HepG2 (cell line): ENCODE measurements around the gene PLEKHH1. TPM values are rescaled to one million over a fixed set of nuclear protein-coding genes. Genes with fewer than 3 reads are reported as not detected.

Source experiments
- ATAC-seq: fragments of 200-7000 bp; cut with Tn5 transposase; 3 replicates; pipeline ENCODE4 v1.9.1; 2020; ENCODE audit warnings: mild to moderate bottlenecking, moderate library complexity
- BruUV-seq: library from RNA; stranded (reverse); fragments of 400-500 nt; replicated peaks from 2 replicates; lab custom pipeline; 2021; lab: Mats Ljungman, UMichigan
- CTCF ChIA-PET: fragments of 300-600 bp; formaldehyde crosslinking; extraction: SDS; loops from one replicate; lab custom pipeline; 2021; ENCODE audit warnings: low total read pairs, inconsistent platforms, low intra/inter-chr PET ratio; lab: Yijun Ruan, JAX
- POLR2A ChIA-PET: fragments of 350-600 bp; sonication (Branson Sonifier 250); formaldehyde crosslinking; loops from one replicate; lab custom pipeline; 2020; ENCODE audit warnings: antibody characterized with exemption, inconsistent platforms; lab: Yijun Ruan, JAX
- DNase-seq: peaks from one replicate; pipeline ENCODE4 v3.0.0-alpha.2; 2015; ENCODE audit warnings: low spot score
- FAIRE-seq: peaks from 3 replicates; lab custom pipeline; 2011; peaks lifted over from hg19 to GRCh38; lab: Jason Lieb, UNC
- H2AFZ ChIP-seq: one replicate; pipeline ENCODE4 v1.6.1; 2011; ENCODE audit warnings: low read length, inconsistent platforms
- H3K27ac ChIP-seq: fragments of 300-600 bp; 3 replicates; pipeline ENCODE4 v1.8.0; 2011; ENCODE audit warnings: mixed run types, mild to moderate bottlenecking, mixed read lengths, low read length, inconsistent platforms; ENCODE audit not compliant: insufficient read depth; ENCODE audit errors: extremely low read length
- H3K27me3 ChIP-seq, 2 experiments: fragments of 200-600 bp in 1 of 2; 2 replicates in 1 of 2; 3 replicates in 1 of 2; pipeline versions ENCODE4 v1.6.0 to v1.8.0; 2011; ENCODE audit warnings: low read length in 2 of 2, mild to moderate bottlenecking in 2 of 2, moderate library complexity in 2 of 2, inconsistent platforms in 1 of 2; ENCODE audit not compliant: insufficient read depth in 2 of 2, control insufficient read depth in 1 of 2
- H3K36me3 ChIP-seq, 2 experiments: fragments of 200-600 bp in 1 of 2; replicated peaks in 1 of 2; 2 replicates in 1 of 2; 3 replicates in 1 of 2; pipeline versions ENCODE4 v1.5.1 to v1.8.0; 2011; ENCODE audit warnings: low read length in 2 of 2, inconsistent platforms in 1 of 2; ENCODE audit not compliant: insufficient read depth in 2 of 2, control insufficient read depth in 1 of 2
- H3K4me1 ChIP-seq: 2 replicates; pipeline ENCODE4 v1.5.1; 2012; ENCODE audit warnings: low read length, inconsistent platforms; ENCODE audit not compliant: insufficient read depth
- H3K4me2 ChIP-seq: 2 replicates; pipeline ENCODE4 v1.6.0; 2011; ENCODE audit warnings: low read depth, low read length, inconsistent platforms
- H3K4me3 ChIP-seq, 3 experiments: fragments of 200-600 bp in 1 of 3; sonication (generic), shearing (Covaris generic) in 1 of 3; replicated peaks in 1 of 3; 2 replicates each; pipeline ENCODE4 v1.5.1; 2011 to 2016; ENCODE audit warnings: low read length in 3 of 3, inconsistent platforms in 2 of 3, low read depth in 2 of 3, mild to moderate bottlenecking in 2 of 3, control low read depth in 1 of 3, mixed read lengths in 1 of 3; ENCODE audit not compliant: insufficient read depth in 1 of 3
- H3K79me2 ChIP-seq: one replicate; pipeline ENCODE4 v1.6.1; 2011; ENCODE audit warnings: low read length, inconsistent platforms; ENCODE audit not compliant: insufficient read depth
- H3K9ac ChIP-seq: 2 replicates; pipeline ENCODE4 v1.6.0; 2011; ENCODE audit warnings: mild to moderate bottlenecking, low read depth, low read length, inconsistent platforms; ENCODE audit not compliant: insufficient read depth
- H3K9me3 ChIP-seq: 2 replicates; pipeline ENCODE4 v1.5.1; 2012; ENCODE audit warnings: mild to moderate bottlenecking, low read length
- H4K20me1 ChIP-seq: 2 replicates; pipeline ENCODE4 v1.6.0; 2011; ENCODE audit warnings: inconsistent platforms, mild to moderate bottlenecking, low read length, moderate library complexity; ENCODE audit not compliant: insufficient read depth
- HCFC1 ChIP-seq: fragments of 150-350 bp; IDR thresholded peaks from 2 replicates; pipeline ENCODE4 v1.6.1; 2014; ENCODE audit warnings: low read depth, low read length
- MBD4 ChIP-seq: IDR thresholded peaks from 2 replicates; pipeline ENCODE4 v1.6.1; 2012; ENCODE audit warnings: low read length, inconsistent platforms, borderline replicate concordance
- NFIC ChIP-seq: IDR thresholded peaks from 2 replicates; pipeline ENCODE4 v1.6.1; 2012; ENCODE audit warnings: mild to moderate bottlenecking, low read length, inconsistent platforms
- SIN3B ChIP-seq: fragments of 150-350 bp; IDR thresholded peaks from 2 replicates; pipeline ENCODE4 v1.6.1; 2014; ENCODE audit warnings: low read length
- SOX13 ChIP-seq, 3 experiments: fragments of 450-650 bp in 1 of 3; sonication (generic) in 1 of 3; formaldehyde crosslinking in 1 of 3; IDR thresholded peaks in 2 of 3; conservative IDR thresholded peaks in 1 of 3; 2 replicates each; pipeline versions ENCODE4 v1.5.0 to v1.6.1; 2016 to 2020; ENCODE audit warnings: antibody characterized with exemption in 1 of 3, mild to moderate bottlenecking in 1 of 3, missing compliant biosample characterization in 1 of 3, missing genetic modification reagents in 1 of 3, moderate library complexity in 1 of 3
- TEAD3 ChIP-seq: optimal IDR thresholded peaks from 2 replicates; pipeline ENCODE3; 2016; ENCODE audit warnings: borderline replicate concordance
- ZFAT ChIP-seq: sonication (generic); formaldehyde crosslinking; conservative IDR thresholded peaks from 2 replicates; pipeline ENCODE4 v1.8.1; 2023; ENCODE audit warnings: missing genetic modification reagents, inconsistent platforms
- ZKSCAN8 ChIP-seq: IDR thresholded peaks from 2 replicates; pipeline ENCODE4 v1.6.1; 2016; ENCODE audit warnings: borderline replicate concordance, missing genetic modification reagents, missing compliant biosample characterization
- ZNF264 ChIP-seq: sonication (generic); formaldehyde crosslinking; IDR thresholded peaks from 2 replicates; pipeline ENCODE4 v1.4.0; 2020; ENCODE audit warnings: missing genetic modification reagents
- ZNF317 ChIP-seq: sonication (generic); formaldehyde crosslinking; IDR thresholded peaks from 2 replicates; pipeline ENCODE4 v1.5.0; 2020; ENCODE audit warnings: mild to moderate bottlenecking, missing genetic modification reagents
- ZNF598 ChIP-seq: sonication (generic); formaldehyde crosslinking; IDR thresholded peaks from 2 replicates; pipeline ENCODE4 v1.5.1; 2020; ENCODE audit warnings: mild to moderate bottlenecking, missing genetic modification reagents, borderline replicate concordance
- ZNF878 ChIP-seq: sonication (generic); formaldehyde crosslinking; IDR thresholded peaks from 2 replicates; pipeline ENCODE4 v1.8.1; 2023; ENCODE audit warnings: mild to moderate bottlenecking, missing genetic modification reagents, moderate library complexity
- ZSCAN21 ChIP-seq: sonication (generic); formaldehyde crosslinking; IDR thresholded peaks from 2 replicates; pipeline ENCODE4 v1.8.0; 2022; ENCODE audit warnings: mild to moderate bottlenecking, missing genetic modification reagents, moderate library complexity, borderline replicate concordance
- WGBS: methylation state at CpG from one replicate; pipeline ENCODE4 v1.1.6; 2017; ENCODE audit warnings: low lambda C conversion rate; 5-methylcytosine and 5-hydroxymethylcytosine counted together
- in situ Hi-C: cut with HindIII; loops from 2 replicates; pipeline ENCODE4 v1.10.0; 2017; ENCODE audit warnings: low pct_unique_long_range_greater_than_20kb; ENCODE audit not compliant: extremely low pct_ligation_motif_present
- intact Hi-C: fragments of 100-400 bp; cut with micrococcal nuclease; formaldehyde crosslinking; loops from one replicate; pipeline ENCODE4 v1.10.0; 2022; ENCODE audit not compliant: unreplicated experiment
- polyA plus RNA-seq, 8 experiments: library from polyadenylated mRNA; depleted of rRNA in 3 of 8; stranded (reverse) in 7 of 8; unstranded in 1 of 8; fragments of >200 nt; fragmentation: Illumina TruSeq in 4 of 8; extraction: Trizol in 4 of 8; gene quantifications; 2 replicates each; pipeline versions ENCODE4 v1.2.1 to v1.2.3, GENCODE V29; 2011 to 2016; ENCODE audit warnings: low read depth in 4 of 8, missing spikeins in 1 of 8, mixed read lengths in 1 of 8; ENCODE audit not compliant: insufficient read depth in 1 of 8
- total RNA-seq, 5 experiments: library from RNA; depleted of rRNA; stranded (reverse); fragments of >200 nt; fragmentation: Illumina TruSeq; extraction: Trizol; gene quantifications; 2 replicates each; pipeline ENCODE4 v1.2.3, GENCODE V29; 2016; ENCODE audit warnings: low read depth in 1 of 5
- TF ChIP-seq, protein P1 (sequence below): sonication (generic); formaldehyde crosslinking; IDR thresholded peaks from 2 replicates; pipeline ENCODE4 v1.4.0; 2020; ENCODE audit warnings: mild to moderate bottlenecking, missing genetic modification reagents
- TF ChIP-seq, protein P2 (sequence below): sonication (generic); formaldehyde crosslinking; IDR thresholded peaks from 2 replicates; pipeline ENCODE4 v1.4.0; 2020; ENCODE audit warnings: missing genetic modification reagents, mild to moderate bottlenecking, borderline replicate concordance
- TF ChIP-seq, protein P3 (sequence below): sonication (generic); formaldehyde crosslinking; IDR thresholded peaks from 2 replicates; pipeline ENCODE4 v1.9.0; 2021; ENCODE audit warnings: missing genetic modification reagents, mild to moderate bottlenecking, borderline replicate concordance
- TF ChIP-seq, protein P4 (sequence below): sonication (generic); formaldehyde crosslinking; IDR thresholded peaks from 2 replicates; pipeline ENCODE4 v1.5.1; 2020; ENCODE audit warnings: missing genetic modification reagents, mild to moderate bottlenecking, borderline replicate concordance

Gene PLEKHH1
- total and polyA plus RNA-seq, 2 of the 13 experiments (the other 11 are each of a cell fraction or from before 2014, with no cell fraction given) = 8.6 to 15.8 TPM

DNA sequence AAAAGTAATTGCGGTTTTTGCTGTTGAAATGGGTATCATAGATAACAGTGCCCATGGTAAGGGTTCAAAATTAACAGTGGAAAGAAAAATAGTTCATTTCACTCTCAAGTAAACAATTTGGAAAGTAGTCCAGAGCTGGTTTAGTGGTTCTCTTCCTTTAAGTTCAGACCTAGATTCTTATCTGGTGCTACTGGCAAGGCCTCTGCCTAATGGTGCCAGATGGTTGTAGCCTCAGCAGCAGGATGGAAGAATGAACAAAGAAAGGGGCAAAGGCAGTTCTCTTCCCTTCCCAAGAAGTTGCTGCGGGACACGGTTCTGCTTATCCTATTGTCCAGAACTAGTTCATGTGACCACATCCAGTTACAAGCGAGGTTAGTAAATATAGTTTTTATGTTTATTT lies 97.1 kb downstream of the PLEKHH1 start:
- DNase-seq (no peak), FAIRE-seq (no peak), ATAC-seq (no peak)
- 91% methylated on average over 4 of the region's 4 CpGs for WGBS
- in situ Hi-C loops = no loop called here
- TF ChIP-seq SIN3B (no peak), ZKSCAN8 (CRISPR knock-in tag) (no peak), ZNF878 (CRISPR knock-in tag) (no peak), SOX13 (IDR thresholded peaks at IDR 0.05) (no peak), SOX13 (CRISPR knock-in tag; conservative IDR thresholded peaks at IDR 0.05 in 1 of 2, IDR thresholded peaks at IDR 0.05 in 1 of 2) (no peak), TEAD3 (CRISPR knock-in tag) (no peak), ZNF598 (no peak), ZNF317 (no peak), HCFC1 (no peak), NFIC (no peak), ZFAT (no peak), MBD4 (no peak), ZSCAN21 (CRISPR knock-in tag) (no peak), ZNF264 (CRISPR knock-in tag) (no peak)
- TF ChIP-seq, protein P1, sequence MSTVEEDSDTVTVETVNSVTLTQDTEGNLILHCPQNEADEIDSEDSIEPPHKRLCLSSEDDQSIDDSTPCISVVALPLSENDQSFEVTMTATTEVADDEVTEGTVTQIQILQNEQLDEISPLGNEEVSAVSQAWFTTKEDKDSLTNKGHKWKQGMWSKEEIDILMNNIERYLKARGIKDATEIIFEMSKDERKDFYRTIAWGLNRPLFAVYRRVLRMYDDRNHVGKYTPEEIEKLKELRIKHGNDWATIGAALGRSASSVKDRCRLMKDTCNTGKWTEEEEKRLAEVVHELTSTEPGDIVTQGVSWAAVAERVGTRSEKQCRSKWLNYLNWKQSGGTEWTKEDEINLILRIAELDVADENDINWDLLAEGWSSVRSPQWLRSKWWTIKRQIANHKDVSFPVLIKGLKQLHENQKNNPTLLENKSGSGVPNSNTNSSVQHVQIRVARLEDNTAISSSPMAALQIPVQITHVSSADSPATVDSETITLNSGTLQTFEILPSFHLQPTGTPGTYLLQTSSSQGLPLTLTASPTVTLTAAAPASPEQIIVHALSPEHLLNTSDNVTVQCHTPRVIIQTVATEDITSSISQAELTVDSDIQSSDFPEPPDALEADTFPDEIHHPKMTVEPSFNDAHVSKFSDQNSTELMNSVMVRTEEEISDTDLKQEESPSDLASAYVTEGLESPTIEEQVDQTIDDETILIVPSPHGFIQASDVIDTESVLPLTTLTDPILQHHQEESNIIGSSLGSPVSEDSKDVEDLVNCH (CRISPR knock-in tag) = no peak
- TF ChIP-seq, protein P2, sequence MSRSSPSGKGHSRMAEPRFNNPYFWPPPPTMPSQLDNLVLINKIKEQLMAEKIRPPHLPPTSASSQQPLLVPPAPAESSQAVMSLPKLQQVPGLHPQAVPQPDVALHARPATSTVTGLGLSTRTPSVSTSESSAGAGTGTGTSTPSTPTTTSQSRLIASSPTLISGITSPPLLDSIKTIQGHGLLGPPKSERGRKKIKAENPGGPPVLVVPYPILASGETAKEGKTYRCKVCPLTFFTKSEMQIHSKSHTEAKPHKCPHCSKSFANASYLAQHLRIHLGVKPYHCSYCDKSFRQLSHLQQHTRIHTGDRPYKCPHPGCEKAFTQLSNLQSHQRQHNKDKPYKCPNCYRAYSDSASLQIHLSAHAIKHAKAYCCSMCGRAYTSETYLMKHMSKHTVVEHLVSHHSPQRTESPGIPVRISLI (CRISPR knock-in tag) = no peak
- TF ChIP-seq, protein P3, sequence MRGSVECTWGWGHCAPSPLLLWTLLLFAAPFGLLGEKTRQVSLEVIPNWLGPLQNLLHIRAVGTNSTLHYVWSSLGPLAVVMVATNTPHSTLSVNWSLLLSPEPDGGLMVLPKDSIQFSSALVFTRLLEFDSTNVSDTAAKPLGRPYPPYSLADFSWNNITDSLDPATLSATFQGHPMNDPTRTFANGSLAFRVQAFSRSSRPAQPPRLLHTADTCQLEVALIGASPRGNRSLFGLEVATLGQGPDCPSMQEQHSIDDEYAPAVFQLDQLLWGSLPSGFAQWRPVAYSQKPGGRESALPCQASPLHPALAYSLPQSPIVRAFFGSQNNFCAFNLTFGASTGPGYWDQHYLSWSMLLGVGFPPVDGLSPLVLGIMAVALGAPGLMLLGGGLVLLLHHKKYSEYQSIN (CRISPR knock-in tag) = no peak
- TF ChIP-seq, protein P4, sequence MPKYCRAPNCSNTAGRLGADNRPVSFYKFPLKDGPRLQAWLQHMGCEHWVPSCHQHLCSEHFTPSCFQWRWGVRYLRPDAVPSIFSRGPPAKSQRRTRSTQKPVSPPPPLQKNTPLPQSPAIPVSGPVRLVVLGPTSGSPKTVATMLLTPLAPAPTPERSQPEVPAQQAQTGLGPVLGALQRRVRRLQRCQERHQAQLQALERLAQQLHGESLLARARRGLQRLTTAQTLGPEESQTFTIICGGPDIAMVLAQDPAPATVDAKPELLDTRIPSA = no peak
- H3K4me2 ChIP-seq = no peak overlapping the region
- no peaks in the 10 kb centered on the region for H4K20me1 ChIP-seq
- H3K4me1 ChIP-seq = peaks cover 15% of the 10 kb centered on the region
- no peaks in the 10 kb centered on the region for H3K9me3 ChIP-seq
- ChIA-PET POLR2A (no interaction called here), CTCF (no interaction called here)
- H3K9ac ChIP-seq = no peak overlapping the region
- H3K36me3 ChIP-seq = peaks cover 1 to 8% of the 10 kb centered on the region in 2 experiments; a peak in 1 of 5 replicates
- H3K4me3 ChIP-seq = no peak overlapping the region
- intact Hi-C loops = no loop called here
- no peaks in the 10 kb centered on the region for H3K27me3 ChIP-seq
- no peak overlapping the region for H2AFZ ChIP-seq
- H3K27ac ChIP-seq = no peak overlapping the region
- no TSS peak for BruUV-seq
- no peaks in the 10 kb centered on the region for H3K79me2 ChIP-seq
